NCI-H1930 (cell line): Measurements from ENCODE around the gene STRA8.

Source experiments
- DNase-seq, 2 experiments: peaks; one replicate each; lab custom pipeline; 2025; lab: John Stamatoyannopoulos, UW

The STRA8 gene, protein sequence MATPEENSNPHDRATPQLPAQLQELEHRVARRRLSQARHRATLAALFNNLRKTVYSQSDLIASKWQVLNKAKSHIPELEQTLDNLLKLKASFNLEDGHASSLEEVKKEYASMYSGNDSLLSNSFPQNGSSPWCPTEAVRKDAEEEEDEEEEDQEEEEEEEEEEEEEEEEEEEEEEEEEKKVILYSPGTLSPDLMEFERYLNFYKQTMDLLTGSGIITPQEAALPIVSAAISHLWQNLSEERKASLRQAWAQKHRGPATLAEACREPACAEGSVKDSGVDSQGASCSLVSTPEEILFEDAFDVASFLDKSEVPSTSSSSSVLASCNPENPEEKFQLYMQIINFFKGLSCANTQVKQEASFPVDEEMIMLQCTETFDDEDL

DNA sequence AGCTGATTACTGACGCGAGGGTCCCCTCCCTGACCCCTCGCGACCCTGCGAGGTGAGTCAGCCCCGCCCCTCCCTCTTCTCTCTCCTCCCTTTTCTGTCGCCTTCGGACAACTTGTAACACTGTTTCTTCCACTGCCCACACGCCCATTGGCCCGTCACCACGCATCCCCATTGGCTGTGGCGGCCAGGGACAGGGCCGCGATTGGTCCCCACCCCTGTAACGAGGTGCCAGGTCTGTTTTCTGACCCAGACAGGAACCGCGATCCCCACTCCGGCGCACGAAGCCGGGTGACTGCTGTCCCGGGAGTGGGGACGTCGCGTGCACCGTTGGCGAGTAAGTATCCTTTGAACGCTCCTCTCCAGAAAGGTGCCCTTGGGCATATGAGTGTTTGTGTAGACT is at the start of gene STRA8:
Gene STRA8 (plus strand): TSS at position 269 of the 400 bp plus-strand sequence. CDS start 6,687 bp downstream, outside the sequence.
- DNase-seq: no peak

DNA sequence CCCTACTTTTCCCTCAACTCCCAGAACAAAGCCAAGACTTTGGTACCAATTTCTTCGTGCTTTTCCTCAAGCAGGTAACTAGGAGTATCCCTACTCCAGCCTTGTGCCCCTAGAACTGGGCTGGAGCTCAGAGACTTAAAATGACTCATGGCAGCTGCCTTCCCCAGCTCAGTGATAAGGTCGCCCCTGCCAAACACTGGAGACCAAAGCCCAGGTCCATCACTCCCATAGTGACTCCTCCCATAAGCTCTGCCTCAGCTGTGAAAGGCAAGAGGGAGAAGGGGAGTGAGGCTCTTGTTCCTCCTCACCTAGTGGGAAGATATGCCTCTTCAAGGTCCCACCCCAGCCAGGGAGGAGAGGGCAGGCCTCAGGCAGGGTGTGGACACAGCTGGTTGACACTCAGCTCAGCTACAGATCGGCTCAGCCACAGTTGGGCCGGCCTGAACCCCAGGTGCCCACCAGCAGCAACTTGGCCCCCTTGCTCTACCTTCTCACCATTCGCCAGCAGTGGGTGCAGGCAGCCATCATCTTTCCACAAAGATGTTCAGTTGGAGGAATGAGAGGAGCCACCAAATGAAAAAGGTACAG is 49.3 kb upstream of the STRA8 start:
- DNase-seq: no peak

DNA sequence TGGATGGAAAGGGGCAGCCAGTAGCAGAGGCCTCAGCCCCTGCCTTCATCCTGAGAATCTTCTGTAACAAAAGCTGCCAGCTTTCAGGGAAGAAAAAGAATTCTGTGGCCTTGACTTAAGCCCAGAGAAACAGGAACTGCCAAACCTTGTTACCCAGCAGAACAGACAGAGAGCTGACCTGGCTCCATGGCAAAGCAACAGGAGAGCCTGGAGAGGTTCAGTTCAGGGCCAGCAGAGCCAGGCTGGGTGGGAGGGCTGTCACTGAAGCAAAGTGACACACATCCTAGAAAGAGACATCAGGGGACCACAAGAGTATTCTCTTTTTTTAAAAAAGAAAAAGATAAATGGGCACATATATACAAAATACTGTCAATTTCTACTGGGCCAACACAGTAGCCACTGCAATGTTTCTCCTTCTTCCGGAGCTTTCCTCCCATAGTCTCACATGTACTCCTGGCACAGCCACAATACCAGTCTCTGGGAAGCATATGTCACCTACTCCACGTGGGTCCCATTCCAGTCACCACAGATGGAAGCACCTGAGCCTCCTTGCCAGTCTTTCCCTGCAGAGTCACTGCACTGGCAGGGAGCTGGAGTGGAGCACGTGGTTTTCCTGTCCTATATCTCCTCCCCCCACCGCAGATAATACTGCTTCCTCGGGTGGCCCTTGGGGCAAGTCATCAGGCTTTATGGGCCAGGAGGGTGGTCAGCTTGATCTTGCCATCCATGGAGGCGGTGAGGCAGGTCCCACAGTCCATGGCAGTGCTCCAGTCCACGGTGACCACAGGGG is 48.0 kb upstream of the STRA8 start:
- no peak for DNase-seq

DNA sequence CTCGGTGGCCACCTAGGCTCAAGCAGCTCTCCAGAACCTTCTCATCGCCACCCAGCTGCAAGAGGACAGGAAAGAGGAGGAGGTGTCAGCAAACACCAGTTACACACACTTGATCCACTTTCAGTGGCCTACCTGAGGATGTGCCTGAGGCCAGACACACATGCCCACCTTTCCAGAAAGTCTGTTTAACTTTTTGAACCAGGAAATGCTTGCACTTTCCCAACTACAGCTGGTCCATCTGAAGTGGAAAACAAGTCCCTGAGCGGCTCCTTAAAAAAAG is 47.4 kb upstream of the STRA8 start:
- DNase-seq: no peak

DNA sequence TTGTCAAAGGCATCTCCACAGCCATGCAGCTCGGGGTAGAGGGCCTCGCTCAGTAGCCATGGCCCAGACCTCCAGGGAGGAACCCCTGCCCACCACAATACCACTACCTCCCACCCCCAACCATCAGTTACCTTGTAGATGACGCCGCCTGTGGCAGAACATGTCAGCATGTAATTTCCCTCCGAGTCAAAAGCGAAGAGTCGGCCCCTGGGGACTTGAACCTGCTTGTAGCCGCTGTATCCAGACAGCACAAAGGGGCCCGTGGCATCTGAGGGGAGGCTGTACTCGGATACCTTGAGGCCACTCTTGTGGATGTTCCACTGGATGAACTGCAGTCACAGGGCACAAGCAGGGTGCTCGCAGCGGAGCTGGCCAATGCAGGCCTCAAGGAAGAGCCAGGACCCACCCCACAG is 46.8 kb upstream of the STRA8 start:
- no peak for DNase-seq

DNA sequence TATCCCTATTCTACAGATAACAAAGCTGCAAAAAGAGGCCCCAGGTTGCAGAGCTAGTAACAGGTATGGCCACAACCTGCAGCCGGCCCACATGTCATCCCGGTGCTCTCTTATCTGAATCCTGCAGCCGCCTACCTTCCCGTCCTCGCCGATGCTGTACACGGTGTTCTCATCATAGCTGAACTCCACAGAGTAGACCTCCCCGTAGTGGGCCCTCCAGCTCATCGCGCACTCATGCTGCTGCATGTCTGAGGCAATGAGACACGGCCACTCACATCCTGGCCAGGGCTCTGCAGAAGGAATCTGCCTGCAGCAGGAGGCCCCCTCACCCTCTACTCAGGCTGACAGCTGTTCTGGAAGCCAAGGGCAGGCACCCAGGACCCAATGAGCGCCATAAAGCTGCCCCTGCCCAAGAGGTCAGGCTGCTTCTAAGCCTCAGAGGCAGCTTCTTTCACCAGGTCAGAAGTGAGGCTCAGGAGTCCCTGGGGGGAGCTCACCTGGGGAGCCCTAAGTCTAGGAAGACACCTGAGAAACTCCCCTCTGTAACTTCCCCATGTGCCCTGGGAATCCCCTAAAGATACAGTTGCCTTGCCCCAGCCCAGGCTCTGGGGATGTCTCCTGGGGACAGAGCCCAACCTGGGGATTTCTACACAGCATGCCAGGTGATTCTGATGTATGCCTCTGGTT is 45.2 kb upstream of the STRA8 start:
- DNase-seq: no peak

DNA sequence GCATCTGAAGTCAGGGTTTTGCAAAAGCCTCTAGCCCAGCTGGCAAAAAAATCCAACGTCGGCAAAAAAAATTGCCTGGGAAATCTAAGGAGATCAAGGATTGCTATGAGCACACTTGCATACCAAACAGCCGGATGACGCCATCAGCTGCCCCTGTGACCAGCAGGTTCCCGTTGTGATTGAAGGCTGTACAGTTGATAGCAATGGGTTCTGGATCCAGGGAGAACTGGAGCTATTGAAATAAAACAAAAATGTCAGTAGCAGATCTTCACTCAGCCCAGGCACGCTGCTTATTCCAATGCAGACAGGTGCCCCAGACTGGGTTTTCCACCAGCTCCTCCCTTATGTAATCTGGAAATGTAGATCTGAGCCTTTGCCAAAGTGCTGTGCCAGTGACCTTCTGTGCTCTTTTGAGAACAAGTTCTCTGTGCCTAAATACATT is 44.4 kb upstream of the STRA8 start:
- no peak for DNase-seq

DNA sequence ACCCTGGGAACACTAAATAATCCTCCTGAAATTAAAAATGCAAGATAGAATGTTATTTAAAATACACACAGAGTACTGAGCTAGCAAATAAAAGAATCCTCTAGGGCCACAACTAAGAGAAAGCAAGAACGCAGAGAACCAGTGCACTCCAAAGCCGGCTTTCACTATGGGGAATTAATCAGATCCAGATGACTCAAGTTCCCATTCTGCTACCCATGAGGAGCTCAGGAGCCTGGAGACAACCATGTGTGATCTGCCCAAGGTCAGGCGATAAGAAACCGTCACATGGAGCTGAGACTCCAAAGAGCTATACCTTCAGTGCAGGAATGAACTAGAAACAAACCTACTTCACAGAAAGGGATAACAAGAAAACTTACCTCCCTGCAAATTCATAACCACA is 43.7 kb upstream of the STRA8 start:
- no peak for DNase-seq

DNA sequence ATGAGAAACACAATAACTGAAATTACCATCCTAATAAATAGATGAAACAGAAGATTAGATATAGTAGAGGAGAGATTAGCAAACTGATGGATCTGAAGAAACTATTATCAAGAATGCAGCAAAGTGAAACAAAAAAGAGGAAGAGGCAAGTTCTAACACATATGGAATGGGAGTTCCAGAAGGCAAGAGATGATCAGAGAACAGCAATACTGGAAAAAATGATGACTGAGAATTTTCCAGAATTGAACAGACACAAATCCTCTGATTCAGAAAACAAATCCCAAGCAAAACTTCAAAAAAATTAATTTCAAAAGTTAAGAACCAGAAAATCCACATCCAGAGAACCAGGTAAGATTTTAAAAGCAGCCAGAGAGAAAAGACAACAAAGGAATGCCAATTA is 42.9 kb upstream of the STRA8 start:
- DNase-seq: no peak

DNA sequence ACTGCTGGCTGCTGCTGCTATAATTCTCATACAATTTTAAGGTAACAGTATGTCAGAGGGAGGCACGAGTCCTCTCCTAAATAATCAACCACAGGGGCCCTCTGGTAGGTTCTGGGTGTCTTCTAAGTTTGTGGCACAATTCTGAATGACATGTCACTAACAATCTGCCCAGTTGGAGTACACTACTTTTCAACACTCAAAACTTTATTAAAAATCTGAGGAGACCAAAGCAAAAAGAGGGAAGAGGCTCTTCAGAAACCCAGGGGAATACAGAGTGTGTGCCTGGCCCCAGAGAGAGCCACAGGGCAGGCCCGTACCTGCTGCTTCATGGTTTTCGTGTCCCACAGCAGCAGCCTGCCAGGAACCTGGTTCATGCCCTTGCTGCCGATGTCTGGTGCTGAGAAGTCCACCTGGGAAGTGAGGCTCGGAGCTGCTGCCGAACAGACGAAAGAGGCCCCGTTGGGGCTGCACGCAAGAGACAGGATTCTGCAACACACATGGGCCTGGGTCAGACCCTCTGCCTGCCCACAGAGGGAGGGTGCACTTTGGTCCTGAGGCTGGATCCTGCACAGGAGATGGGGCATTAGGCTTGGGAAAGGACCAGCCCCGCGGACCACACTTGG is 40.6 kb upstream of the STRA8 start:
- DNase-seq: no peak

DNA sequence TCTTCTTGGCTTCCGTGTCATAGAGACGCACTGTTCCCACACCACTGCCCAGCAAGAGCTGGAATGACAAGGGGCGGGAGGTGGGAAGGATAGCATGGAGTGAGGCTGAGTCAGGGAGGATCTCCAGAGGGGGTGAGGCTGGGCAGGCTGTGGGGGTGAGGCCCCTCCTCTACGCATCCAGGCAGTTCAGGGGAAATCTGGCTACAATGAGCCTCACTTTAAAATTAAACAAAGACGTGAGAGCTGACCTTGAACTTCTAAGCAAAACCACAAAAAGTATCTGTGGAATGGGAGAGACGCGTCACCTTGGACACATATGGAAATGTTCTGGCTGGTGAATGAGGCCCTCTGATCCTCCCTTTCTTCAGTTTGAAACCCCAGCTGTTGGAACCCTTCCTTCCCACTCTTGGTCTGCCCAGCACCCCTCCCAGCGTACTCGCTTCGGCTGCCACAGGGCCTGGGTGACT is 40.0 kb upstream of the STRA8 start:
- no peak for DNase-seq

DNA sequence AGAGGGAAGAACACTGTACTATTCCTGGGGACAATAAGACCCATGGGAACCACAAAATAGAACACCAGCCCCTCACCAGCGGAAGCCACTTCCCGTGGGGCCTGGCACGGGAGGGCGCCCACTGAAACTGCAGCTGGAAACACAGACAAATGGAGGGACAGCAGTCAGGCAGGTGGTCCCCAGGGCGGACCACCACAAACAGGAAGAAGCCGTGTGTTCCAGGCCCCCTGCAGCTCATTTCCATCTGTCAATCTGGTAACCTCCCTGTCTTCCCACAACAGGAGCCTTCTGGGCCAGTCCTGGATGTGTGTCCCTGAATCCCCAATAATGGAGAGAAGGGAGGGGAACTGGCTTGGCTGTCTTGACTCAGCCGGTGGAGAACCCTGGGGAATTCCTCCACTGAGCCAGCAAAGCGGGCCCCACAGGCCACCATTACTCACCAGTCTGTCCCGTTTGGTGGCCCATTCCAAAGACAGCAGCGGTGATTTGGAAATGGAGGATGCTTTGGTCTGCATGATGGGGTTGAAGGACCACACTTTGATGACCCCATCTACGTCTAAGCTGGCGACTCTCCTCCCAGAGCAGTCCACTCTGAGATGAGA is 39.0 kb upstream of the STRA8 start:
- no peak for DNase-seq

DNA sequence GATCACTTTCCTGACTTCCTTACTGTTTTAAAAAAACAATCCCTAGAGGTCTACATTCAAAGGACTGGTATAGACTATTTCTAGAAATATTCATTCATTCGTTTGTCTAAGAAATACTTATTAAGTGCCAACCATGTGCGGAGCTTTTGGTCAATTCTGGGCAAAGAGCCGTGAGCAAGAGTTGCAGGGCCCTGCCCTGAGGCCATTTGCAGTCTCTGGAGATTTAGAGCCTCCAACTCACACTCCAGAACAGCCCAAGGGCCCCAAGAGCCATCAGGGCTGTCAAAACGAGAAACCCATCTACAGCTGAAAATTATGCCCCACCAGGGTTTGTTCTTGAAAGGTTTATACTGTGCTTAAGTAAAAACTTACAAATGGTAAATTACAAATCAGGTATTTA is 38.5 kb upstream of the STRA8 start:
- no peak for DNase-seq

DNA sequence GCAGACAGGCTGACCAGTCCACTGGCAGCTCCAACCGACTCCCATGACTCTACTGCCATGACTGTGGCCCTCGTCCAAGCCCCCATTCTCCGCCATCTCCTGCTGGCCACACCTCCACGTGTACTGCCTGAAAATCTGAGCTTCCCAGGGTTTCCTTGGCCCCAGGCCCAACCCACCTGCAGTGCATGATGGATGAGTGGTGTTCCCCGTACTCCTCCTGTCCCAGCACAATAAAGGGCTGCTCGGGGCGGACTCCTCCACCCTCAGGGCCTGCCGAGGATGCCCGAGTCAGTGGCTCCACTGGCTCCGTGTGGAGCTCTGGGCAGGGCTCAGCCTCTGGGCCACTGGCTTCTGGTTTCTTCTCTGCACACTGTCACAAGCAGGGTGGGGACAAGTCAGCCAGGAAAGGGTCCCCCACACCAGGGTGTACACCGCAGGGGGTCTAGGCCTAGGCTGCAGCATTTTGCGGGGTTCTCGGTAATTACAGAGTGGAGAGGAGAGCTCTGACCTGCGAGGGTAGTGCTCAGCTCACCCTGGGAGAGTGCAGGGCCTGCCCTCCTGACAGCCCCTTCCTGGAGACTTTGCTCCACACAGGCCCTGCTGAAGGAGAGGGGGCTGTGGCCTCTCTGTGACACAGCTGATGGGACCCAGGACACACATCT is 37.5 kb upstream of the STRA8 start:
- no peak for DNase-seq

DNA sequence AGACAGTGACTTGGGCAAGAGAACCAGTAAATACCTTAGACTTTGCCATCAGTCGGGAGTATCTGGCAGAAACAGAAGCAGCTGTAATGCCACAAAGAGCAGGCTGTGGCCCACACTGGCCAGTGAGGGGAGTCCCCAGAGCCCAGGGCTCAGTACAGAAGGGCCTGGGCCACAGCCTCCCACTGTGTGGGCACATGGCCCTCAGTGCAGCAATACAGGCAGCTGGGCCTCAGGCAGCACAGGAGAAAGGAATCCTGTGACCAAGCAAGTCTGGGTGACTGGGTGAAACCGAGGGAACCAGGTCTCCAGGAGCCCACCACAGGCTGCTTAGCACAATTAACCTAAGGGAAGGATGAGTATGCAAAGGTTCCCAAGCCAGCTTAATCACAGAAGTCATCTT is 36.3 kb upstream of the STRA8 start:
- no peak for DNase-seq

DNA sequence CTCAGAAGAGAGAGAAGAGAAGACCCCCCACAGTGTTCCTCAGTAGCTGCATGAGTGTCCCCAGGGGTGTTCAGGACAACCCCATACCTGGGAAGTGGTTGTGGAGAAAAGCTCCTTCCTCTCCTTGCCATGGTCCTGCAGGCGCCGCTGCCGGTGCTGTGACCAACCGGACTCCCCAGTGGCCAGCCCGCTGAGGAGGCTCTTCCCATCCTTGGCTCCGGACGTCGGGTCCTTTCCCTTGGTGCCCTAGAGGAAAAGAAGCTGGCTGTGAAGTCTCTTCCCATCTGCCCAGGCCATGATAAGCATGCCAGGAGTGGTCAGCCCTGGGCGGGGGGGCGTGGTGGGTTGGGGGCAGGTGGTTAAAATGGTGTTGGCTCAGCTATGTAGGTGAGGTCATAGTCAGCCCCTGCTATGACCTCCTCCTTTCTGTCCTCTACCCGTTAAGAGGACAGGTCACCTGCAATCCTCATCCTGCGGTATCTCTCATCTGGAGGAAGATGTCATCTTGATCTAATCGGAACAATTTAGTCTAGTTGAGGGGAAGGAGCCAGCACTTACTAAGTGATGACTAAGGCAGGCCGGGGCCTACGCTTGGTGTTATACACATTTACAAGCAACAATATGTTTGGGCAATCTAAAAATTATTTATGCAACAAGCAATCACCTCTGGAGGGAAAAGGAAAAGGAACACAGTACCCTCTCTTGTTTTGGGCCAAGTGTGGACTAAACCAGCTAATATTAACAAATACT is 35.6 kb upstream of the STRA8 start:
- DNase-seq: no peak

DNA sequence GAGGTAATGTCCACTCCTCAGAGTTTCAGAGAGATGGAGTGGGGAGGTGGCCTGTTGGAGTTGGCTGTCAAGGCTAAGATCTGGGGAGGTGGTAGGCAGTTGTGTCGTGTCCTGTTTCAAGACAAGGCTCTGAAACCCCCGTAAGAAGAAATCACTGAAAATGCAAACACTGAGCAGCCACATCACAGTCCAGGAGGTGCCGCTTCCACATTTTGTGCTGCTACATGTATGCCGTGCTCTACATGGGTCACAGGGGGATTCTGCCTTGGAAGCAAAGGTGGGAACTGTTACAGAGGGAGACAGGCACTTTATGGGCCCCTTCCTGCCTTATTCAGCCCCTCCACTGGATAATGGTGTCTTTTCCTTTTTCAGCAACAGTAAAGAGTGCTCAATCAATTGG is 34.2 kb upstream of the STRA8 start:
- no peak for DNase-seq

DNA sequence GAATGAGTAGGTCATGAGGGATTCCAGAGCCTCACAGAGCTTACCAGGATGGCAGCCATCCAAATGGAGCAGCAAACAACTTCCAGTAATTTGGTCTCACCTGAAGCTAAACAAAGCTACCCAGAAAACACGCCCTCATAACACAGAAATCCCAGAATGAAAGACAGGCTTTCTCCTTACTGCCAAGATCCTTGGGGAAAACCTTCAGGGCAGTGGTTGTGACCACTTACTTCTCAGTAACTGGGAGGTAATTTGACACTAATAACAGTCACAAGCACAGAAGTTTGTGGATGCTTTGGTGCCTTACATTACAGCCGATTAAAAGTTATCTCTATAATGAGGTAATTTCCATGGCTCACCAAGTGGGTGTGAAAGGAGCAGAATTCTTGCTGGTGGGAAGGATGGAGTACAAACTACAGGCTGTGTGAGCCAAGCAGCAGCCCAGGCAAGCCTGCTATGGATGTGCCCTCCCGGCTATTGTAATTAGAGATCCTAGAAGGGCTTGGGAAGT is 32.8 kb upstream of the STRA8 start:
- no peak for DNase-seq

DNA sequence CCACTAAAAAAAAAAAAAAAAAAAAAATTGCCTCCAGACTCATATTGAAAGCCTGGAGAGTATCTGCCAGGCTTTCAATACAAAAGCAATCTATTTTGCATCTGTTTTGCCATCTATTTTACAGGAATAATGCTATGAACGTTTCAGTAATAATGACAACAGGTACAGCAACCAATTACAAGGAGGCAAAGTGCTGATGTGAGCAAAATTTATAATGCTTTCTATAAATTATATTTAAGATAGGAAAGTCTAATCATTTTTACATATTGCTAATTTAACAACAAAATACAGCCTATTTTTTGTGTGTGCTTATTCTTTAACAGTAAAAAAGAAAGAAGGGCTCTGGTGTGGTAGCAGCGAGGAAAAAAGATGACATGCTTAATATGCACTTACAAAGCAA is 32.3 kb upstream of the STRA8 start:
- no peak for DNase-seq

DNA sequence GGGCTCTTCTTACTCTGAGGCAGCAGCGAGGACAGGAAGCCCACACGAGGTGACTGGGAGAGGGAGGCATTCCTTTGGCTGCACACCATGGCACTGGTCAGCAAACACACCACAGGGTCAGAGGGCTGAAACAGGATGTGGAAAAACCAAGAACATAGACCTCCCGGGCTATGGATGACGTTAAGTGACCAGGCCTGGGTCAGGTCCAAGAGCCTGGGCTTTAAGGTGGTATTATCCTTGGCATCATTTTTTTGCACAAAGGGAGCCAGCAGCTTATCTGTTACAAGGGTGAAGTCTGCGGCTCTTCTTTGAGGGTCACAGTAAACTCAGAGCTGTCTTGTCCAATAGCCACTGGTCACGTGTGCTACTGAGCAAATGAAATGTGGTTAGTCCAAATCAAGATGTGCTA is 29.3 kb upstream of the STRA8 start:
- DNase-seq: no peak
